Measurements from ENCODE around the gene ELAPOR1.

ELAPOR1 gene

DNA sequence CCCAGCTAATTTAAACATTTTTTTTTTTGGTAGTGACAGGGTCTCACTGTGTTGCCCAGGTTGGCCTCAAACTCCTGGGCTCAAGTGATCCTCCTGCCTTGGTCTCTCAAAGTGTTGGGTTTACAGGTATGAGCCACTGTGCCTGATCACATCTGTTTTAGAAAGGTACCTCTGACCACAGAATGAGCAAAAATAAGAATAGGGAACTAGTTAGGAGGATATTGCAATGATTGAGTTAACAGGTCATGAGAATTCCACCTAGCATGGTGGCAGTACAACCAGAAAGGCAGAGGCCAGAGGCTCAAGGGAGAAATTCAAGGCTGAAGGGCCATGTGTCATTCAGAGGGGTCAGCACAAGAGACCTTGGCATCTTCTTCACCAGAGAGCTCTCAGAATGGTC, 49.6 kb downstream of the ELAPOR1 start:
- Mint-ChIP-seq H3K27ac (no peak overlapping the region), H3K4me1 (peaks cover 28% of the 10 kb centered on the region), H3K4me3 (no peak overlapping the region), H3K27me3 (ENCODE audit: low read depth) (no peaks in the 10 kb centered on the region), H3K36me3 (ENCODE audit: low read depth) (no peaks in the 10 kb centered on the region), H3K9me3 (no peaks in the 10 kb centered on the region)
- TF ChIP-seq, protein P1, sequence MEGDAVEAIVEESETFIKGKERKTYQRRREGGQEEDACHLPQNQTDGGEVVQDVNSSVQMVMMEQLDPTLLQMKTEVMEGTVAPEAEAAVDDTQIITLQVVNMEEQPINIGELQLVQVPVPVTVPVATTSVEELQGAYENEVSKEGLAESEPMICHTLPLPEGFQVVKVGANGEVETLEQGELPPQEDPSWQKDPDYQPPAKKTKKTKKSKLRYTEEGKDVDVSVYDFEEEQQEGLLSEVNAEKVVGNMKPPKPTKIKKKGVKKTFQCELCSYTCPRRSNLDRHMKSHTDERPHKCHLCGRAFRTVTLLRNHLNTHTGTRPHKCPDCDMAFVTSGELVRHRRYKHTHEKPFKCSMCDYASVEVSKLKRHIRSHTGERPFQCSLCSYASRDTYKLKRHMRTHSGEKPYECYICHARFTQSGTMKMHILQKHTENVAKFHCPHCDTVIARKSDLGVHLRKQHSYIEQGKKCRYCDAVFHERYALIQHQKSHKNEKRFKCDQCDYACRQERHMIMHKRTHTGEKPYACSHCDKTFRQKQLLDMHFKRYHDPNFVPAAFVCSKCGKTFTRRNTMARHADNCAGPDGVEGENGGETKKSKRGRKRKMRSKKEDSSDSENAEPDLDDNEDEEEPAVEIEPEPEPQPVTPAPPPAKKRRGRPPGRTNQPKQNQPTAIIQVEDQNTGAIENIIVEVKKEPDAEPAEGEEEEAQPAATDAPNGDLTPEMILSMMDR (IDR thresholded peaks at IDR 0.05; ENCODE audit: unreplicated experiment in 3 of 3) = no peak

All from nephron (organoid).